NK-92 (cell line): ENCODE results near the gene PDE6D.
"Not testable (repeated sequence)": the region's sequence is repeated elsewhere in the genome, so short reads cannot be mapped to it uniquely, and the experiment has no call there.

Experiments used
- DNase-seq: peaks from one replicate; lab custom pipeline; 2025; ENCODE audit not compliant: unreplicated experiment; lab: John Stamatoyannopoulos, UW

Gene PDE6D

GRCh38 chr2:231720987-231721966, 59.8 kb downstream of the PDE6D start:
- DNase-seq = no peak

DNA sequence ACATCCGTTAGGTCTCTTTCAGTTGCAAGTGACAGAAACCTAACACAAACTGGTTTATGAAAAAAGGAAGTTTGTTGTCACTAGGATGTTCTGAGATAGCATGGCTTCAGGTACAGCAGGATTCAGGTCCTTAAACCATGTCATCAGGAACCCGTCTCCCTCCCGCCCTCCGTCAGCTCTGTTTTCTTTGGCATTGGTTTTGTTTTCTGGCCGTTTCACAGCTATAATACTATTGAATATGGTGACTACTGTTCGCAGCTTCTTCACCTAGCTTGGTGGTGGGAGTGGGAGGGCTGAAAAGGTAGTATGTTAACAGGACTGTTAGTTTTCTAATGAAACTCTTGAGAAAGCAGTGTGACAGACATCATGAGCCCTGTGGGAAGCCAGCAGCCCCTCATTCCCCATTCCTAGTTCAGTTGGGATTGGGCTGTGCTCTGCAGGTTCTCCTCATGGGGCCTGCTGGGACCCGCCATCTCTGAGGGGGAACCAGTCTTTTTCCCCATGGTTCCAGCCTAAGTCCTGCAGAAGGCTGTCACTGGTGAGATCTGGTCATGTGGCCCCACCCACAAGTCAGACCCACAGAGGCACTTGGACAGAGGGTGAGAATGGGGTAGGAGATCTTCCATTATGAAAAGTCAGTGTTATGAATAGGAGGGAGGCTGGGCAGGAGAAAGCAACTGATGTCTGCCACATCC, 60.6 kb downstream of the PDE6D start:
- no peak for DNase-seq

DNA sequence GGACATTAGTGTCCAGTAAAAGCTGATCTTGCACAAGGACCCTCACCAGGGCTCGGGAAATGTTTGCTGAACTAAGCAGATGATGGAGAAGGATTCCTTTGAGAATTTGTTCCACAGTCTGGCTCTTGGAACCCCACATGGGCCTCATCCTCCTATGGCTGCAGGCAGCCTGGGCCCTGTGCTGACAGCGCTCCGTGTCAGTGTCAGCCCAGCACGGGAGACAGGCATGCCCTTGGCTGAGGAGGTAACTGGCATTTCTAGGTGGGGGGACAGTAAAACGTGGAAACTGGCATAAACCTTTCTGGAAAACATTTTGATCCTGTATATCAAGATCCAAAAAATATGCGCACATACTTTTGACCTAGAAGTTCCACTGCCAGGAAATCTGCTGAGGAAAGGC, 62.3 kb downstream of the PDE6D start:
- DNase-seq = no peak

DNA sequence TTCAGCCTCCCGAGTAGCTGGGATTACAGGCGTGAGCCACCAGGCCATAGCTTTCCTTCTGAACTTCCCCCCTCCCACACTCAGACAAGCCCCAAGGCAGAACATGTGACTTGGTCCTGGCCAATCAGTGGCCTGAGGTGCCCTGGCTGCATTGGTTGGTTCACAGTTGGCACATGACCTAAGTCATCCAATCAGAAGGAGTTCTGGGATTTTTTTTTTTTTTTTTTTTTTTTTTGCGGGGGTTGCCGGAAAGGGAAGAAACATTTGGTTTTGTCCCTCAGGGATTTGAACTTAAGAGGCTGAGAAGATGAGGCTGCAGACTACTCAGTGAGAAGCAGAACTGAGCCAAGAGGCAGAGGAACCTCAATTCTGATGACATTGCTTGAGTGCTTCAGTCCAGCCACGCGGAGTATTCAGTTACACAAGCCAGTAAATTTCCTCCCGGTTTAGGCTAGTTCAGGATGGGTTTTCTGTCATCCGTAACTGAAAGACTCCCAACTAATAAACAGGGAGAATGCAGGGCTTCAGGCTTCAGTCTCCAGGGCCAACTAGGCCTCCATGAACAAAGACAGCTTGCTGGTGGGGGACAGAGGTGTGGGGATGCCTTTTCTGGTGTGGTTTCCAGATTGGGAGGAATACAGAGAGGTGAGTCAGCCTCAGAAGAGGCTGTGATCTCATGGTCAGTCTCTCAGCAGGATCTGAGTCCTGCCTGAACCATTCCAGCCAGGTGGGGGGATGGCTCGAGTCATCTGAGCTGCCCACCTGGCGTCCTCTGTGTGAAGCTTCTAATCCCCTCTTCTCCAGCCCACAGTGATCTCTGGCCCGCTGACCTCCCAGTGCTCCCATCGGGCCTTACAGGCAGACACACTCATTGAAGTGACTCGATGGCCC, 63.6 kb downstream of the PDE6D start:
- no peak for DNase-seq

DNA sequence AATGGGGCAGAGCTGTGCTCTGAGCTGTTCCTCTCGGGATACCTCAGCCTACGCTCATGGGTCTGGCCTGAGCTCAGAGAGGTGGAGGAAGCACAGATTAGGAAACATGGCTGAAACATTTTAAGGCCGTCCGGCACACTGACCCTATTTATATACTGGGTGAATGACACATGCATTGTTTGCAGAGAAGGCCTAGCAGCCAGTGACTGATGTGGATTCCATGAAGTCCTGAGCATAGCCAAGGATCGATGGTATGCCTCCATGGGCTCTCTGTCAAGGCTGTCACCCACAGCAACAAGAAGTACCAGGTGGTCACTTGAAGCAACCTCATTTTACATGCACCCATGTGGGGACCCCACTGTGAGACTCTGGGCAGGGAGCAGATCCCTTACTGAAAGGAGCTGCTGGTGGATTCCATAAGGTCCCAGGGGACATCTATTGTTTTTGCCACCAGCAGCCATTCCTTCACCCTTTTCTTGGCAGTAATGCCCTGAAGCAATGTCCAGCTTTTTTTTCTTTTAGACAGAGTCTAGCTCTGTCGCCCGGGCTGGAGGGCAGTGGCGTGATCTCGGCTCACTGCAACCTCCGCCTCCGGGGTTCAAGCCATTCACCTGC, 64.3 kb downstream of the PDE6D start:
- DNase-seq = no peak

GRCh38 chr2:231715988-231716616, 65.0 kb downstream of the PDE6D start:
- no peak for DNase-seq

- no peak for DNase-seq
Observed at GRCh38 chr2:231715499-231715837, 65.6 kb downstream of the PDE6D start.

DNA sequence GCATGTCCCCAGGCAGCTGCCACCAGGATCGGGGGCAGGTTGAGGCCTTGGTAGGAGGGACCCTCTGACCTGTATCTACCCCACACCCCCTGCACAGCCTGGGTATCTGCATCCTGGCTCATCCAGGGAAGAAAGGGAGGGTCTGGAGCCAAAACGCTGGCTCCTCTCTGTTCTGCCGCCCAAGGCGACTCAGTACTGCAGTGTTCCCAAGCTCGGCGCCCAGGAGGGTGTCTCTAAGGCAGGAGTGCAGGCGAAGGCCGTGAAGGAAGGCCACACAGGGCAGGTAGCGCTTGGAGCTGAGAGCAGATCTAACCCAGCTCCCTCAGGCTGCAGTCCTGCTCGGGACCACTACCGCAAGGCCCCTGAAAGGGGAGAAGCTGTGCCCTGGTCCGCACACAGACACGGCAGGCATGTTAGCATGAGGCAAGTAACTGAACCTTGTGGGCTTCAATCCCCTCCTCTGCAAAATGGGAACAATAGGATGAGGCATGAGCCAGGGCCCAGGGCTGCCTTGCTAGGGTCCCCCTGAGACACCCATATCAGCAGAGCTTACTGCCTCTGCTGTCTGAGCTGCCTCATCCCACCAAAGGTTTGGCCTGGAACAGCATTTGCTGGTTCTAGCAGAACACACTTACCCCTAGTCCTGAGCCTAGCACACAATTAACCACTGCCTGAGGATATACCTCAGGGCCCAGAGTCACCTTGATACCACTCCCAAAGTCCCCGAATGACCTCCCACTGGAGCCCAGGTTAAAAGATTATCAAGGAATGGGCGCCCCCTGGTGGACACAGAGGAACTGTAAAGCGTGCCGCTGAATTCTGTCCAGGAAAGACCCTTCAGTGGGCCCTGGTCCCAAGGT, 66.2 kb downstream of the PDE6D start:
- DNase-seq = no peak

- no peak for DNase-seq
Observed at GRCh38 chr2:231713730-231714638, 67.1 kb downstream of the PDE6D start.

DNA sequence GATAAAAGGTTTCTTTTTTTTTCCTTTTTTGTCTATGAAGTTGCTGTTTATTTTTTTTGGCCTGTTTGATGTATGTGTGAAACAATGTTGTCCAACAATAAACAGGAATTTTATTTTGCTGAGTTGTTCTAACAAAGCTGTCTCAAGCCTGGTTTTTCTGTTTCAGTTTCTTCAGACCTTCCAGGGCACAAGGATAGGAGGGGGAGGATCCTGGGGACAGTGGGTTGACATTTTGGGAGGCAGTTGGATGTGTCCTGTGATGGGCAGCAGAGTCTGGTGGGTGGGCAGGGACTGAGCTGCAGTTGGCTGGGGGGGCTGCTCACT, 67.7 kb downstream of the PDE6D start:
- not testable (repeated sequence) for DNase-seq

DNA sequence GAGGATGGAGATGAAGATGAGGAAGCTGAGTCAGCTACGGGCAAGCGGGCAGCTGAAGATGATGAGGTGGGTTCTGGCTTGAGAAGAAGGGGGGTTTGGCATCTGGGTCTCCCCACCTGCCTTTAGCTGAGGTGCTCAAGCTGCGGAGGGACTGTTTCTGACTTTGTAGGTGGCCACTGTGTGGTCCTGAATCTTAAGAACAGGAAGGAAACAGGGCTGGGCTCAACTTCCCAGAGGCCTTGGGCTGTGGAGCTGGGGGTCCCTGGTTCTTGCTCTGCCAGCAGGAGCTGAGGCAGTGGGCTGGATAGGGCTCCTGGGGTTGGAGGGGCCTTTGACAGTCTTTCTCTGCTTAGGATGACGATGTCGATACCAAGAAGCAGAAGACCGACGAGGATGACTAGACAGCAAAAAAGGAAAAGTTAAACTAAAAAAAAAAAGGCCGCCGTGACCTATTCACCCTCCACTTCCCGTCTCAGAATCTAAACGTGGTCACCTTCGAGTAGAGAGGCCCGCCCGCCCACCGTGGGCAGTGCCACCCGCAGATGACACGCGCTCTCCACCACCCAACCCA, 68.5 kb downstream of the PDE6D start:
- not testable (repeated sequence) for DNase-seq

GRCh38 chr2:231711677-231712450, 69.2 kb downstream of the PDE6D start:
- DNase-seq = no peak

DNA sequence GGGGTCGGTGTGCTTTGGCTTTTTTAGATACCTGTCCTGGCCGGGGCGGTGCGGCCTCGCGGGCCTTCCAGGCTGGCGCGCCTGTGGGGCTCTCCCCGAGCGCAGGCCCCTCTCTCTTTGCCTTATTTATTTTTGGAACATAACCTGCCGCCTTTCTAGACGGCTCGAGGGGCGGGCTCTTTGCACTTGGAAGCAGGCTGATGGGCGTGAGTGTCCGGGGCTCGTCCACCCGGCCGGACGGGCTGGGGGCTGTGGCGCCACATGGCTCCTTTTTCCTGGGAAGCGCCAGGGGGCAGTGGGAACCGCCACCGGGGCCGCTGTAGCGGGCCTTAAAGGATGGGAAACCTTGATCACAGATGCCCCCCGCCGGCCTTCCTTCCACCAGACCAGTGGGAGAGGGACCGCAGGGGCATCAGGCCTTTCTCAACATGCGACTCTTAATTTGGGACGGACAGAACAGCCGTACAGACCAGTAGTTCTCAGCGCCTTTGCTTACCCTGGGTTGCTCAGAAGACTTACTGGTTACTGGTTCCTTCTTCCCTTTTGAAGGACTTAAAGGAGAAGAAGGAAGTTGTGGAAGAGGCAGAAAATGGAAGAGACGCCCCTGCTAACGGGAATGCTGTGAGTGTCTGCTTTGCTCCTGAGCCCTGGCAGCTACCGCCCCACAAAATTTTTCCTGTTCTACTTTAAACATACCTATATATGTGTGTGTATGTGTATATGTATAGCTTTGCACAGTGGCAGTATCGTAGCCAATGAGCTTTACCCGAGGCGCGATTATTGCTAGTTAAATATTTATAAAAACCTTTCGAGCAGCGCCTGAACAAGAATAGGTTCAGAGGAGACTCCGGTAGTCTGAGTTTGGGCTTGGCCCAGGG, 70.0 kb downstream of the PDE6D start:
- no peak for DNase-seq

DNA sequence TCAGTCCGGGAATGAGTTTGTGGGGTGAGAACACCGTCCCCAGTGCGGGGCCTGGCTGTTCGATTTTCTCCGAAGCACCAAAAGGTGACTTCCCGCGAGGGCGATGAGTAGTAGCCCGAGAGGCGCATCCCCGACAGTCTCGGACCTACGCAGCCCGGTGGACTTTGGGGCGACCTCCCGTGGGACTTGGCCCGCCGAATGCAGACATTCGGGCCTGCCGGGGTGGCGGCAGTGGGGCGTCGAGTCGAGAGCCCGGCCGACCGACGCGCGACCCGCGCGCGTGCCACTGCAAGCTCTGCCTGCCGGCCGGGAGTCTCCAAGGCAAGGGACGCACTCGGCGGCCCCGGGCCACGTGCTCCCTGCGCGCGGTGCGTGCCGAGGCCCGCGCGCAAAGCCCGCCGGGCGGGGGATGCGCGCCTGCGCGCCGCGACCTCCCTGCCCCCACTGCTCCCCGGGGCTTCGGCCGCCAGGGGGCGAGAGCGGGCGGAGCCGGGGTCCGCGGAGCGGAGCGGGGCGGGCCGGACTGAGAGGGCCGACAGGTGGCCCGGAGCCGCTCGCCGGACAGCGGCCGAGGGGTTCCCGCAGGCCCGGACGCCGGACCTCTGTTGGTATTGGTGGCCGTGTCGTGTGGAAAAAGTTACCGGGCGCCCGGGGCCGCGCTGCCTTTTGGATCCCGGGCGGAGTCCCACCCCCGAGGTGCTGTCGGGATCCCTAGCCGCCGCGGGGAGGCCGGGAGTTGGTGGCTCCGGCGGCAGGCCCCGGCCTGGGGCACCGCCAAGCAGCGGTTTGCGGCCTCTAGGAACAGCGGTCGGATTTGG, 70.9 kb downstream of the PDE6D start:
- DNase-seq = no peak

GRCh38 chr2:231709636-231709980, 71.5 kb downstream of the PDE6D start:
- no peak for DNase-seq
